ENCODE measurements around the gene SGK2. TPM values are rescaled to one million over a fixed set of nuclear protein-coding genes. Genes with fewer than 3 reads are reported as not detected.

The SGK2 gene
- total and polyA plus RNA-seq, 2 of the 13 experiments (the other 11 are each of a cell fraction or from before 2014, with no cell fraction given), result 6.2 to 29.4 TPM

DNA sequence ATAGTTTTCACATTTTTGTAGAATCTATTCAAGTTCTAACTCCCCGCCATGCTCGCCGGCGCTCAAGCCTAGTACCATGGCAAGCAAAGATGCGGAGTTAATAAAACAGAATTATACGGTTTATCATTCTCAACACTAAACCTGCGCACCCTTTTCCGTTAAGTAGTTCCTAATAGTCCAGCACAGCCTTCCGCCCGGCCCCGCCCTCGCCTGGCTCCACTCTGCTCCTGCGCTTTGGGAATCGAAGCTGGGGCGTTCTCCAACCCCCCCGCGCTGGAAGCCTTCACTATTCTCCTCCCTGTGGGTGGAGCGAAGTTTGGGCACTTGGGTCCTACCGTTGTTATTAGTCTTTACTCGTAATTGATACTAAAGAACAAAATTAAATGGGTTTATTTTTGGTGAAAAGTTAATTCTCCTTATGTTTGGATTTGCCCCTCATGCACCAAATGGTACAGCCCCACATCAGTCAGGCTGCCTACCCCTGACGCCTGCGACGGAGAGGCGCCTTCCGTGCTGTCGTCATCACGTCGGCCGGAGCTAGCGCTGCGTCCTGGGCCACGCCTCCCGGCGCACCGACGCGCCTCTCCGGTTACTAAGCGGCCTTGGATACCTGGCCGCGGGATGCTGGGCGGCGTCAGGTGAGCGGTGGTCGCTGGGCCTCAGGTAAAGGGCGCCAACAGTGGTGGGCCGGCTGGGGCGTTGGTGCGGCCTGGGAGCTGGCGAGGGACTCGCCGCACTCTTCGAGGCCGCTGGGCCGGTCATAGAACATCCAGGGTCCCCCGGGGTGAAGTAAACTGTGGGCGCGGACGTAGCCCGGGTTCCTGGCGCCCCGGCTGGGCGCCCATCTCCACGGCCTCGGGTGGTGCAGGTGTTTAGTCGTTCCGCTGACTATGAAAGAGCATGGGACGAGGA is 31.8 kb downstream of the SGK2 start, which contains the start of gene IFT52 (continued):
- no peak for TF ChIP-seq CHCHD3 (CRISPR knock-in tag; IDR thresholded peaks at IDR 0.05)
- 0 out of 2 replicates have a peak, but pooled peaks have one; percentile 66 for TF ChIP-seq PCBP1 (IDR thresholded peaks at IDR 0.05; ENCODE audit: borderline replicate concordance, low read depth, low read length)
- no peak for TF ChIP-seq SETDB1 (CRISPR knock-in tag; IDR thresholded peaks at IDR 0.05; ENCODE audit: borderline replicate concordance)
- TF ChIP-seq ZSCAN20 (CRISPR knock-in tag; IDR thresholded peaks at IDR 0.05; ENCODE audit: borderline replicate concordance), result 0 out of 2 replicates have a peak, but pooled peaks have one; percentile 45
- peak; percentile 75; the same call in 1 of the 2 replicates for TF ChIP-seq ZNF552 (CRISPR knock-in tag; IDR thresholded peaks at IDR 0.05; ENCODE audit: borderline replicate concordance)
- TF ChIP-seq NCOA1 (CRISPR knock-in tag; IDR thresholded peaks at IDR 0.05), result peak; percentile 70; the same call in 1 of the 2 replicates
- peak; percentile 96 for TF ChIP-seq REL (CRISPR knock-in tag; conservative IDR thresholded peaks at IDR 0.05)
- TF ChIP-seq DNMT3B (CRISPR knock-in tag; conservative IDR thresholded peaks at IDR 0.05), result no peak; the same call in 1 of the 2 replicates
- 0 out of 2 replicates have a peak, but pooled peaks have one; percentile 13 for TF ChIP-seq ZNF703 (CRISPR knock-in tag; IDR thresholded peaks at IDR 0.05; ENCODE audit: borderline replicate concordance)
- TF ChIP-seq, protein P1, sequence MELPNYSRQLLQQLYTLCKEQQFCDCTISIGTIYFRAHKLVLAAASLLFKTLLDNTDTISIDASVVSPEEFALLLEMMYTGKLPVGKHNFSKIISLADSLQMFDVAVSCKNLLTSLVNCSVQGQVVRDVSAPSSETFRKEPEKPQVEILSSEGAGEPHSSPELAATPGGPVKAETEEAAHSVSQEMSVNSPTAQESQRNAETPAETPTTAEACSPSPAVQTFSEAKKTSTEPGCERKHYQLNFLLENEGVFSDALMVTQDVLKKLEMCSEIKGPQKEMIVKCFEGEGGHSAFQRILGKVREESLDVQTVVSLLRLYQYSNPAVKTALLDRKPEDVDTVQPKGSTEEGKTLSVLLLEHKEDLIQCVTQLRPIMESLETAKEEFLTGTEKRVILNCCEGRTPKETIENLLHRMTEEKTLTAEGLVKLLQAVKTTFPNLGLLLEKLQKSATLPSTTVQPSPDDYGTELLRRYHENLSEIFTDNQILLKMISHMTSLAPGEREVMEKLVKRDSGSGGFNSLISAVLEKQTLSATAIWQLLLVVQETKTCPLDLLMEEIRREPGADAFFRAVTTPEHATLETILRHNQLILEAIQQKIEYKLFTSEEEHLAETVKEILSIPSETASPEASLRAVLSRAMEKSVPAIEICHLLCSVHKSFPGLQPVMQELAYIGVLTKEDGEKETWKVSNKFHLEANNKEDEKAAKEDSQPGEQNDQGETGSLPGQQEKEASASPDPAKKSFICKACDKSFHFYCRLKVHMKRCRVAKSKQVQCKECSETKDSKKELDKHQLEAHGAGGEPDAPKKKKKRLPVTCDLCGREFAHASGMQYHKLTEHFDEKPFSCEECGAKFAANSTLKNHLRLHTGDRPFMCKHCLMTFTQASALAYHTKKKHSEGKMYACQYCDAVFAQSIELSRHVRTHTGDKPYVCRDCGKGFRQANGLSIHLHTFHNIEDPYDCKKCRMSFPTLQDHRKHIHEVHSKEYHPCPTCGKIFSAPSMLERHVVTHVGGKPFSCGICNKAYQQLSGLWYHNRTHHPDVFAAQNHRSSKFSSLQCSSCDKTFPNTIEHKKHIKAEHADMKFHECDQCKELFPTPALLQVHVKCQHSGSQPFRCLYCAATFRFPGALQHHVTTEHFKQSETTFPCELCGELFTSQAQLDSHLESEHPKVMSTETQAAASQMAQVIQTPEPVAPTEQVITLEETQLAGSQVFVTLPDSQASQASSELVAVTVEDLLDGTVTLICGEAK (IDR thresholded peaks at IDR 0.05), result no peak
- TF ChIP-seq, protein P1 (CRISPR knock-in tag; IDR thresholded peaks at IDR 0.05), result peak; percentile 65; the same call in 1 of the 2 replicates
- TF ChIP-seq ZNF382 (CRISPR knock-in tag; IDR thresholded peaks at IDR 0.05; ENCODE audit: borderline replicate concordance), result no peak
- no peak for TF ChIP-seq GTF2F1 (IDR thresholded peaks at IDR 0.05; ENCODE audit: low read length)
- 0 out of 2 replicates have a peak, but pooled peaks have one; percentile 24 for TF ChIP-seq SMAD1 (CRISPR knock-in tag; IDR thresholded peaks at IDR 0.05; ENCODE audit: borderline replicate concordance, low read depth)
- TF ChIP-seq, protein P2, sequence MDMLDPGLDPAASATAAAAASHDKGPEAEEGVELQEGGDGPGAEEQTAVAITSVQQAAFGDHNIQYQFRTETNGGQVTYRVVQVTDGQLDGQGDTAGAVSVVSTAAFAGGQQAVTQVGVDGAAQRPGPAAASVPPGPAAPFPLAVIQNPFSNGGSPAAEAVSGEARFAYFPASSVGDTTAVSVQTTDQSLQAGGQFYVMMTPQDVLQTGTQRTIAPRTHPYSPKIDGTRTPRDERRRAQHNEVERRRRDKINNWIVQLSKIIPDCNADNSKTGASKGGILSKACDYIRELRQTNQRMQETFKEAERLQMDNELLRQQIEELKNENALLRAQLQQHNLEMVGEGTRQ (IDR thresholded peaks at IDR 0.05; ENCODE audit: low read depth, low read length), result no peak
- TF ChIP-seq, protein P2 (CRISPR knock-in tag; IDR thresholded peaks at IDR 0.05; ENCODE audit: borderline replicate concordance), result no peak

Data from HepG2 (cell line).